NT2/D1 (cell line): ENCODE results near the gene LRTM1.

Source experiments
- SUZ12 ChIP-seq: IDR thresholded peaks from 2 replicates; pipeline ENCODE4 v1.6.1; 2011; ENCODE audit not compliant: insufficient read length, insufficient read depth; ENCODE audit errors: extremely low read depth
- YY1 ChIP-seq: IDR thresholded peaks from 2 replicates; pipeline ENCODE4 v1.6.1; 2011; ENCODE audit not compliant: insufficient read length, insufficient read depth
- ZNF274 ChIP-seq: IDR thresholded peaks from 2 replicates; pipeline ENCODE4 v1.6.1; 2011; ENCODE audit warnings: mild to moderate bottlenecking, low read depth, low read length

DNA sequence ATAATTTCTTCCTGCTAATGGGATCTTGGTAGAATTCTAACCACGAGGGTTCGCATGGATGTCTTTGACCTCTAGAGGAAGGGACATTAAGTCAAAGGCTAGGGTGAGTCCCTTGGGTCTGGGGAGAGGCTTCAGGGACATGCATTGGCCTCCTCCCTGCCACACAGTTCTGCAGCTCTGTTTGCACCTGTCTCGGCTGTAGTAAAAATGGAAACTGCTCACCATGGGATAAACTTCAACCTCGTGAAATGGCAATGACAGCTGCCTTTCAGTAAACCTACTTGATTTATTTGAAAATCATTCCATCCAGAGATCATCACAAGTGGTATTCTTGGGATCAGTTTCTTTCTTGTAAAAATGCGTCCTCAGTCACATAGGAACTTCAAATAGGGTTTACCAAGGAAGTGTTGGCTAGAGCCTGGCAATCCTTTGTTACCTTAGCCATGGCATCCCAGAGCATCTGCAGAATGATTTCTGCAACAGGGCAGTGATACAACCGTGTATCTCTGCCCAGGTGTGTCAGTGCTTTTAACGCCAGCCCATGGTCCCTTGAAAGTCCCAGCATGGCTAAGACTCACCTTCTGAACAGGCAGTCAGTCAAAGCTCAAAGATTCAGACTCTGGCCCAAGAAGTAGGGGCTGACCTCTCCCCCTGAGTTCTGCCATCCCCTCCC lies 14.0 kb upstream of the LRTM1 start:
- TF ChIP-seq SUZ12 = no peak
- no peak for TF ChIP-seq YY1
- TF ChIP-seq ZNF274 = no peak
